ENCODE data around the gene RABGGTA. TPM values are rescaled to one million over a fixed set of nuclear protein-coding genes. Genes with fewer than 3 reads are reported as not detected.

RABGGTA gene
- total and polyA plus RNA-seq, 4 donors = 17.1 to 40.0 (median 22.6) TPM

DNA sequence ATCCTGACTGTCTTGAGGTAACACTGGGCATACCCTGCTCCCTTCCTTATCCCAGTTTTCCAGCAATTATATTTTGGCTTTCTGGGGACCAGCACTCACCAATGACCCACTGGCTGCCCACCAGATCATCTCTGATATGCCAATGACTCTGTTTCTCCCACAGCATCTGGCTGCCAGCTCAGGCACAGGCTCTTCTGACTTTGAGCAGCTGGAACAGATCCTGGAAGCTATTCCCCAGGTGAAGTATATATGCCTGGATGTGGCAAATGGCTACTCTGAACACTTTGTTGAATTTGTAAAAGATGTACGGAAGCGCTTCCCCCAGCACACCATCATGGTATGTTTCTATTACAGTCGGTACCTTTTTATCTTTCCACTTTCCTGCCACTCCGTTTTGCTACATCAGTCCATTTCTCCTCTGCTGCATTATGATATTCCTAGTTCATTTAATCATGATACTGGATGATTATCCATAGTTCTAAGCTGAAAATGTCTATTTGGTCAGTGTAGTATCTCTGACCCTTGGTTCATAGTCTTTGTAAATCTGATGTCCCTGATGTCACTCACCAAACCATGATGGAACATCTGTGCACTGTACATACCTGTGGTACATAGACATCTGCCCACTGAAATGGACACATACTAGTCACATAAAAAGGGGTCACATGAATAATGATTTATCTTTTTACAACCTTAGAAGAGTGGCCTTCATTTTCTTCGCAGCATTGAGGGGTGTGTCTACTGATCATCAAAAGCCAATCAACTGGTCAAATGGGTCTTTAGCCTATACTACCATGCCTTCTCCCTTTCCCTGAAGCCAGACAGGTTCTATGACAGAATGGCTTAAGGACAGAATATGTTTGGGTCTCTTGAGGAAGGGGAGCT is 35.4 kb downstream of the RABGGTA start:
- Histone ChIP-seq H3K4me3 (ENCODE audit: low read length in 2 of 2) (no peak overlapping the region), H3K27ac (ENCODE audit: low read depth in 1 of 2, low read length in 2 of 2) (peak overlapping the region in 1 of 2 donors; percentile 12), H3K27me3 (ENCODE audit: control insufficient read depth in 1 of 2, insufficient read depth in 2 of 2, low read length in 1 of 2) (no peaks in the 10 kb centered on the region), H3K9me3 (ENCODE audit: control insufficient read depth, low read length) (no peaks in the 10 kb centered on the region), H3K36me3 (ENCODE audit: control insufficient read depth in 1 of 2, insufficient read depth in 2 of 2, low read length in 1 of 2) (peaks cover 0 to 7% of the 10 kb centered on the region in 2 donors), H3K4me1 (ENCODE audit: control insufficient read depth in 1 of 2, insufficient read depth in 2 of 2, low read length in 2 of 2) (peaks cover 1 to 3% of the 10 kb centered on the region in 2 donors)
- ATAC-seq (ENCODE audit: low FRiP score) (no peak), DNase-seq (no peak)
- intact Hi-C loops (cut with DNase I) = loop anchor here in 1 of 2 donors (5.0 kb wide), 1 partner anchor 196 kb away; no protein-coding TSS in a partner anchor
- WGBS, 2 donors = 86 to 91% methylated on average over 5 of the region's 5 CpGs

DNA sequence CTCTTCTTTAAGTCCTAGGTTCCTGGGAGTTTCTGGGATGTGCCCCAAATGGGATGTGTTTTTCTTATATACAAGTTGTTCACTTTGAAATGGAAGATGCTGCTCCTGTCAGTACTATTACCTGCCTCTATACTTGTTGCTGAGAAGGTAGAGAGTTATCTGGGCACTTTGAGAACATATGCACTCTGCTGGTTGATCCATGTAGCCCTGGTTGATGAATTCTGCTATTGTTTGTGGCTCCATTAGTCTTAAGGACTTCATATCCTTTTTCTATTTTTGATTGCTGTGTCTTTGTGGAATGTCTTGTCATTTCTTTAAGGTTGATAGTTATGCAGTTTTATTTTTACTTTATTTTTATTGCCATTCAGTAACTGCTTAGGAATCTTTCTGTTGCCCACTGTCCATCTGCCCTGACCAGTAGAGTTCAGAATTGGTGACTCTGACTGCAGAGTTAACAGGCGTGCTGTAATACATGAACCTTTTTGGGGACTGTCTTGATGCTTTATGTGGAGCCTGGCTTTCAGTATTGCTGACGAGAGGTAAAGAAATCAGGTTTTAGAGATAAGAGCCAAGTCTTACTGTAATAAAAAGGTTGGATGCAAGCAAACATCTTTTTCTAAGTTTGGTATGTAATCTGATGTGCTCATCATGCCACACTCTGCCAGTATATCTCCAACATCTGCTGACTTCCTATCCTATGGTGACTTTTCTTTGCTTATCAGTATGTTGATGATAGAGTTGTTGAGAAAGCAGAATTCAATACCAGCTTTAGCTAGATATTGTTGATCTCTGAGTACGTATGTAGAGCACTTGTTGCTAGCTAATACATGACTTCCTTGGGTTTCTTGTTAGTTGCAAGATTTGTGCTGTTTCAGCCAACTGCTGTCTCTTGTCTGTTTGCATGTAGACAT is 37.0 kb downstream of the RABGGTA start:
- peaks cover 0 to 4% of the 10 kb centered on the region in 2 donors for H3K36me3 ChIP-seq (ENCODE audit: control insufficient read depth in 1 of 2, insufficient read depth in 2 of 2, low read length in 1 of 2)
- no peak overlapping the region for H3K4me3 ChIP-seq (ENCODE audit: low read length in 2 of 2)
- intact Hi-C loops (cut with DNase I) = loop anchor here in 1 of 2 donors (5.0 kb wide), 2 partner anchors 37 to 198 kb away; partner anchors contain the start of gene TM9SF1
- H3K27me3 ChIP-seq (ENCODE audit: control insufficient read depth in 1 of 2, insufficient read depth in 2 of 2, low read length in 1 of 2) = no peaks in the 10 kb centered on the region
- ATAC-seq (ENCODE audit: low FRiP score) (no peak), DNase-seq (no peak)
- H3K27ac ChIP-seq (ENCODE audit: low read depth in 1 of 2, low read length in 2 of 2) = no peak overlapping the region
- 80 to 83% methylated on average over 3 of the region's 3 CpGs for WGBS, 2 donors
- H3K4me1 ChIP-seq (ENCODE audit: control insufficient read depth in 1 of 2, insufficient read depth in 2 of 2, low read length in 2 of 2) = peaks cover 0 to 3% of the 10 kb centered on the region in 2 donors
- H3K9me3 ChIP-seq (ENCODE audit: control insufficient read depth, low read length) = no peaks in the 10 kb centered on the region

GRCh38 chr14:24233538-24233866 is 37.9 kb downstream of the RABGGTA start:
- WGBS, 2 donors = 71 to 73% methylated on average over 2 of the region's 2 CpGs
- H3K4me1 ChIP-seq (ENCODE audit: control insufficient read depth in 1 of 2, insufficient read depth in 2 of 2, low read length in 2 of 2) = peaks cover 0 to 3% of the 10 kb centered on the region in 2 donors
- ATAC-seq (ENCODE audit: low FRiP score) (no peak), DNase-seq (no peak)
- peak overlapping the region in 1 of 2 donors; percentile 93 for H3K27ac ChIP-seq (ENCODE audit: low read depth in 1 of 2, low read length in 2 of 2)
- peak overlapping the region; percentile 43 to 60 for H3K4me3 ChIP-seq (ENCODE audit: low read length in 2 of 2)
- H3K36me3 ChIP-seq (ENCODE audit: control insufficient read depth in 1 of 2, insufficient read depth in 2 of 2, low read length in 1 of 2) = peaks cover 0 to 4% of the 10 kb centered on the region in 2 donors
- H3K9me3 ChIP-seq (ENCODE audit: control insufficient read depth, low read length) = no peaks in the 10 kb centered on the region
- intact Hi-C loops (cut with DNase I) = loop anchor here in 1 of 2 donors (5.0 kb wide), 1 partner anchor 36 kb away; the partner anchor contains the start of gene TM9SF1
- no peaks in the 10 kb centered on the region for H3K27me3 ChIP-seq (ENCODE audit: control insufficient read depth in 1 of 2, insufficient read depth in 2 of 2, low read length in 1 of 2)

DNA sequence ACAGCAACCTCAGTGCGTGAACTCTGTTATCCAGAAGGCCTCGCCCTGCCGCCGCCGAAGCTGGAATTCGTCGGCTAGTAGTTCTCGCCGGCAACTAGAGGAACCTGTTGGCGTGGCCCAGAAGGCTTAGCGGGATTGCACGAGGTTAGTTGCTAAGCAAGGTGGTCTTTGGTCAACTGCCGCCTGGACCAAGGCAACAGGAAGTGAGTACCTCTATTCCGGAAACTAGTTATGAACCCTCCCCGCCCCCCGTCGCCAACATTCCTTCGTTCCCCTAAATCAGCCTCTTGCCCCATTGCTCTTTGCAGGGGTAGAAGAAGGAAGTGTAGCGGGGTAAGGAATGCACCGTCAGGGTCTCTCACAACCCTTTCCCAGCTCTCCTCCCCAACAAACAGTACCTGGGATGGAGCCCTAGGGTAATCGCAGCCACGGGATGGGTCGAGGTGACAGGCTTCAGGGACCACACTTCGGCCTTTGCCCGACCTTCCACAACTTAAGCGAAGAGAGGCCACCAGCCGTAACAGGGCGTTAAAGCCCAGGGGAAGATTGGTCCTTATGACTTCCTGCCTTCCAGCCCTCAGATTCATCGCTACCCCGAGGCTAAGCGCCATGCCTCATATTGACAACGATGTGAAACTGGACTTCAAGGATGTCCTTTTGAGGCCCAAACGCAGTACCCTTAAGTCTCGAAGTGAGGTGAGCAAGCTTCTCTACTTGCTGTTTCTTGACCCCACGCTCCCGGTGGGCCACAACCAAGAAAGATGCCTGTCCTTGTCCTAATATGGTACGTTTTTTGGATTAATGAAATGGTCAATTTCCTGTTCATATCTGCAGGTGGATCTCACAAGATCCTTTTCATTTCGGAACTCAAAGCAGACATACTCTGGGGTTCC is 38.5 kb downstream of the RABGGTA start, which contains the start of gene GMPR2:
GMPR2 (plus strand) TSS at position 285 of the 893 bp plus-strand sequence; CDS start at position 610, 325 bp downstream.
- ATAC-seq (ENCODE audit: low FRiP score) (peak; percentile 72), DNase-seq (no peak)
- intact Hi-C loops (cut with DNase I) = loop anchor here (1.0 to 5.0 kb wide), 2 partner anchors 36 to 38 kb away; partner anchors contain the start of gene TM9SF1 (in 2 of the 2)
- H3K36me3 ChIP-seq (ENCODE audit: control insufficient read depth in 1 of 2, insufficient read depth in 2 of 2, low read length in 1 of 2) = peaks cover 0 to 2% of the 10 kb centered on the region in 2 donors
- H3K9me3 ChIP-seq (ENCODE audit: control insufficient read depth, low read length) = no peaks in the 10 kb centered on the region
- peak within 1 kb of the TSS in 1 of 2 donors; percentile 93 for H3K27ac ChIP-seq (ENCODE audit: low read depth in 1 of 2, low read length in 2 of 2)
- 3% methylated on average over 38 of the region's 38 CpGs for WGBS, 2 donors
- H3K27me3 ChIP-seq (ENCODE audit: control insufficient read depth in 1 of 2, insufficient read depth in 2 of 2, low read length in 1 of 2) = no peaks in the 10 kb centered on the region
- peak within 1 kb of the TSS; percentile 60 to 61 for H3K4me3 ChIP-seq (ENCODE audit: low read length in 2 of 2)
- H3K4me1 ChIP-seq (ENCODE audit: control insufficient read depth in 1 of 2, insufficient read depth in 2 of 2, low read length in 2 of 2) = peaks cover 0 to 3% of the 10 kb centered on the region in 2 donors

GRCh38 chr14:24232121-24232644 is 39.2 kb downstream of the RABGGTA start, which contains the start of gene NEDD8:
TSS of gene NEDD8 (minus strand) at chr14:24232367. CDS start at chr14:24232267, 100 bp downstream.
- intact Hi-C loops (cut with DNase I) = loop anchor here (1.0 to 5.0 kb wide), 2 partner anchors 35 to 37 kb away; partner anchors contain the start of gene TM9SF1 (in 2 of the 2)
- 0% methylated on average over 30 of the region's 30 CpGs for WGBS, 2 donors
- H3K27me3 ChIP-seq (ENCODE audit: control insufficient read depth in 1 of 2, insufficient read depth in 2 of 2, low read length in 1 of 2) = no peaks in the 10 kb centered on the region
- peak; percentile 97 for DNase-seq
- ATAC-seq (ENCODE audit: low FRiP score) = peak; percentile 93
- H3K4me3 ChIP-seq (ENCODE audit: low read length in 2 of 2) = peak within 1 kb of the TSS; percentile 60 to 61
- H3K36me3 ChIP-seq (ENCODE audit: control insufficient read depth in 1 of 2, insufficient read depth in 2 of 2, low read length in 1 of 2) = peaks cover 0 to under 1% of the 10 kb centered on the region in 2 donors
- peak within 1 kb of the TSS in 1 of 2 donors; percentile 93 for H3K27ac ChIP-seq (ENCODE audit: low read depth in 1 of 2, low read length in 2 of 2)
- H3K9me3 ChIP-seq (ENCODE audit: control insufficient read depth, low read length) = no peaks in the 10 kb centered on the region
- peaks cover 0 to 3% of the 10 kb centered on the region in 2 donors for H3K4me1 ChIP-seq (ENCODE audit: control insufficient read depth in 1 of 2, insufficient read depth in 2 of 2, low read length in 2 of 2)

- Histone ChIP-seq H3K27ac (ENCODE audit: low read depth in 1 of 2, low read length in 2 of 2) (peak overlapping the region in 1 of 2 donors; percentile 46), H3K27me3 (ENCODE audit: control insufficient read depth in 1 of 2, insufficient read depth in 2 of 2, low read length in 1 of 2) (no peaks in the 10 kb centered on the region), H3K4me3 (ENCODE audit: low read length in 2 of 2) (peak overlapping the region; percentile 60 to 61), H3K9me3 (ENCODE audit: control insufficient read depth, low read length) (no peaks in the 10 kb centered on the region), H3K4me1 (ENCODE audit: control insufficient read depth in 1 of 2, insufficient read depth in 2 of 2, low read length in 2 of 2) (peaks cover 0 to 3% of the 10 kb centered on the region in 2 donors), H3K36me3 (ENCODE audit: control insufficient read depth in 1 of 2, insufficient read depth in 2 of 2, low read length in 1 of 2) (no peaks in the 10 kb centered on the region)
- no peak for DNase-seq
- WGBS, 2 donors = 10 to 11% methylated on average over 23 of the region's 23 CpGs
- ATAC-seq (ENCODE audit: low FRiP score) = no peak
- intact Hi-C loops (cut with DNase I) = loop anchor here (1.0 to 5.0 kb wide), 2 partner anchors 34 to 36 kb away; partner anchors contain the start of gene TM9SF1 (in 2 of the 2)
Measured at GRCh38 chr14:24231263-24232120, 39.9 kb downstream of the RABGGTA start.

DNA sequence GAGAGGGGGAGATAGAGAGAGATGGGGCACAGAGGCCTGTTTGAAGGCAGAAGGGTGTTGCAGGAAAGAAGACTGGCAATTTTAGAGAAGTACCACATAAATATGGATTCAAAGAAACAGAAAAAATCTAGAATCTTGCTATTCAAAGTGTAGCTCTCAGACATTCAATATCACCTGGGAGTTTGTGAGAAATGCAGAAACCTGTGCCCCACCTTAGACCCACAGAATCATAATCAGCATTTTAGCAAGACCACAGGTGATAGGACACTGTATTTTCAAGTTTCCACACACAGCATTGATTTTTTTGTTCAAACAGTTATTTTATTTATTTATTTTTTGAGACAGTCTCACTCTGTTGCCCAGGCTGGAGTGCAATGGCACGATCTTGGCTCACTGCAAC is 42.5 kb downstream of the RABGGTA start:
- Histone ChIP-seq H3K27ac (ENCODE audit: low read depth in 1 of 2, low read length in 2 of 2) (no peak overlapping the region), H3K9me3 (ENCODE audit: control insufficient read depth, low read length) (no peaks in the 10 kb centered on the region), H3K4me1 (ENCODE audit: control insufficient read depth in 1 of 2, insufficient read depth in 2 of 2, low read length in 2 of 2) (peaks cover 0 to 3% of the 10 kb centered on the region in 2 donors), H3K4me3 (ENCODE audit: low read length in 2 of 2) (no peak overlapping the region), H3K27me3 (ENCODE audit: control insufficient read depth in 1 of 2, insufficient read depth in 2 of 2, low read length in 1 of 2) (no peaks in the 10 kb centered on the region), H3K36me3 (ENCODE audit: control insufficient read depth in 1 of 2, insufficient read depth in 2 of 2, low read length in 1 of 2) (no peaks in the 10 kb centered on the region)
- intact Hi-C loops (cut with DNase I) = no loop called here
- DNase-seq (no peak), ATAC-seq (ENCODE audit: low FRiP score) (no peak)
- WGBS, 2 donors = 0 to 2% methylated on average over 1 of the region's 1 CpG
